B cell (primary cell): ENCODE data around the gene DMAP1. TPM values are rescaled to one million over a fixed set of nuclear protein-coding genes. Genes with fewer than 3 reads are reported as not detected.

Experiments
- ATAC-seq: fragments of 200-7000 bp; cut with Tn5 transposase; one replicate; pipeline ENCODE4 v1.10.0; 2021; ENCODE audit warnings: low read depth, mild to moderate bottlenecking, moderate number of reproducible peaks, moderate library complexity
- CTCF ChIA-PET: fragments of 350-600 bp; sonication (Branson Sonifier 250); formaldehyde crosslinking; loops from one replicate; lab custom pipeline; 2021; ENCODE audit warnings: antibody characterized with exemption, inconsistent platforms; lab: Charles Lee
- POLR2A ChIA-PET: fragments of 350-600 bp; sonication (Branson Sonifier 250); formaldehyde crosslinking; loops from one replicate; lab custom pipeline; 2021; ENCODE audit warnings: antibody characterized with exemption; lab: Charles Lee
- DNase-seq: peaks from one replicate; pipeline ENCODE4 v3.0.0; 2013
- H2AFZ ChIP-seq: 2 replicates; pipeline ENCODE4 v1.6.1; 2012; ENCODE audit warnings: mild to moderate bottlenecking, low read depth, low read length; ENCODE audit not compliant: insufficient read depth, poor library complexity, severe bottlenecking
- H3K27ac ChIP-seq, 2 donors: 1 replicate in 1 of 2; 2 replicates in 1 of 2; pipeline ENCODE4 v1.5.1; 2012 to 2013; ENCODE audit warnings: low read length in 2 of 2, mild to moderate bottlenecking in 2 of 2, moderate library complexity in 1 of 2
- H3K27me3 ChIP-seq, 4 experiments: fragments of 200-600 bp in 1 of 4; sonication (generic) in 1 of 4; replicated peaks in 1 of 4; 1 replicate in 2 of 4; 2 replicates in 2 of 4; pipeline versions ENCODE4 v1.6.1 to v1.7.0; 2013 to 2016; ENCODE audit warnings: low read length in 3 of 4, mild to moderate bottlenecking in 2 of 4, mixed read lengths in 1 of 4, moderate library complexity in 1 of 4; ENCODE audit not compliant: insufficient read depth in 4 of 4, control insufficient read depth in 3 of 4; ENCODE audit errors: control extremely low read depth in 1 of 4
- H3K36me3 ChIP-seq, 2 experiments: replicated peaks in 1 of 2; 1 replicate in 1 of 2; 2 replicates in 1 of 2; pipeline versions ENCODE4 v1.6.1 to v1.7.1; 2013; ENCODE audit warnings: low read length in 1 of 2; ENCODE audit not compliant: insufficient read depth in 2 of 2, control insufficient read depth in 1 of 2; ENCODE audit errors: control extremely low read depth in 1 of 2, extremely low read depth in 1 of 2
- H3K4me1 ChIP-seq, 2 donors: fragments of 200-600 bp in 1 of 2; sonication (generic) in 1 of 2; 1 replicate in 1 of 2; 2 replicates in 1 of 2; pipeline versions ENCODE4 v1.5.1 to v1.6.1; 2013 to 2017; ENCODE audit warnings: low read length in 2 of 2; ENCODE audit not compliant: control insufficient read depth in 2 of 2, insufficient read depth in 2 of 2
- H3K4me2 ChIP-seq: replicated peaks from 2 replicates; pipeline ENCODE3; 2012; ENCODE audit warnings: mild to moderate bottlenecking, low read depth, low read length; ENCODE audit not compliant: poor library complexity, severe bottlenecking
- H3K4me3 ChIP-seq, 5 experiments: fragments of 200-600 bp in 1 of 5; sonication (generic) in 1 of 5; 1 replicate in 3 of 5; 2 replicates in 2 of 5; pipeline versions ENCODE4 v1.5.1 to v1.7.0; 2011 to 2016; ENCODE audit warnings: low read length in 4 of 5, mild to moderate bottlenecking in 4 of 5, low read depth in 2 of 5, control low read depth in 1 of 5, moderate library complexity in 1 of 5; ENCODE audit not compliant: insufficient read depth in 1 of 5; ENCODE audit errors: control extremely low read depth in 1 of 5, extremely low read depth in 1 of 5
- H3K79me2 ChIP-seq: fragments of 200-600 bp; sonication (generic); one replicate; pipeline ENCODE4 v1.6.0; 2016; ENCODE audit warnings: low read length; ENCODE audit not compliant: control insufficient read depth, insufficient read depth
- H3K9ac ChIP-seq: fragments of 200-600 bp; sonication (generic); 2 replicates; pipeline ENCODE4 v1.6.1; 2017; ENCODE audit warnings: mild to moderate bottlenecking, low read length, moderate library complexity
- H3K9me3 ChIP-seq, 3 donors: one replicate each; pipeline versions ENCODE4 v1.6.1 to v1.7.1; 2013; ENCODE audit warnings: low read length in 2 of 3; ENCODE audit not compliant: control insufficient read depth in 2 of 3, insufficient read depth in 1 of 3; ENCODE audit errors: control extremely low read depth in 1 of 3
- H4K20me1 ChIP-seq: 2 replicates; pipeline ENCODE4 v1.6.0; 2012; ENCODE audit warnings: mild to moderate bottlenecking, low read length; ENCODE audit not compliant: insufficient read depth, control insufficient read depth, poor library complexity, severe bottlenecking
- H3K27ac Mint-ChIP-seq: one replicate; pipeline ENCODE4 v1.8.0; 2021; ENCODE audit warnings: mixed read lengths
- H3K27me3 Mint-ChIP-seq: one replicate; pipeline ENCODE4 v1.8.0; 2021; ENCODE audit warnings: mixed read lengths
- H3K4me1 Mint-ChIP-seq: one replicate; pipeline ENCODE4 v1.8.0; 2021; ENCODE audit warnings: mixed read lengths
- H3K4me3 Mint-ChIP-seq: one replicate; pipeline ENCODE4 v1.8.0; 2021; ENCODE audit warnings: mixed read lengths
- H3K9me3 Mint-ChIP-seq: one replicate; pipeline ENCODE4 v1.8.0; 2022; ENCODE audit warnings: mixed read lengths; ENCODE audit not compliant: insufficient read depth
- EZH2 ChIP-seq: IDR thresholded peaks from 2 replicates; pipeline ENCODE4 v1.6.1; 2012; ENCODE audit warnings: borderline replicate concordance, low read depth, mild to moderate bottlenecking, moderate library complexity, low read length; ENCODE audit not compliant: insufficient read depth, poor library complexity, severe bottlenecking
- WGBS: methylation state at CpG from one replicate; pipeline ENCODE4 v1.1.5; 2013; ENCODE audit warnings: missing lambda C conversion rate; ENCODE audit not compliant: insufficient coverage; 5-methylcytosine and 5-hydroxymethylcytosine counted together
- intact Hi-C: fragments of 100-400 bp; cut with micrococcal nuclease; formaldehyde crosslinking; loops from one replicate; pipeline ENCODE4 v1.10.0; 2022
- polyA plus RNA-seq: library from polyadenylated mRNA; depleted of rRNA; stranded (reverse); fragments of >200 nt; gene quantifications from 2 replicates; pipeline ENCODE4 v1.2.3, GENCODE V29; 2012
- total RNA-seq, 2 donors: library from RNA; stranded (reverse); fragments of 120-200 nt in 1 of 2; gene quantifications; 1 replicate in 1 of 2; 2 replicates in 1 of 2; pipeline versions ENCODE4 v1.2.3 to v1.2.4, GENCODE V29; 2013 to 2022
- TF ChIP-seq, protein P1 (sequence below): fragments of 200-600 bp; IDR thresholded peaks from one replicate; pipeline ENCODE4 v1.8.0; 2022; ENCODE audit warnings: antibody characterized with exemption, mild to moderate bottlenecking

The DMAP1 gene
- total and polyA plus RNA-seq, 2 donors (not counting 1 experiment from before 2014, with no cell fraction given), result 88.5 to 116 TPM

DNA sequence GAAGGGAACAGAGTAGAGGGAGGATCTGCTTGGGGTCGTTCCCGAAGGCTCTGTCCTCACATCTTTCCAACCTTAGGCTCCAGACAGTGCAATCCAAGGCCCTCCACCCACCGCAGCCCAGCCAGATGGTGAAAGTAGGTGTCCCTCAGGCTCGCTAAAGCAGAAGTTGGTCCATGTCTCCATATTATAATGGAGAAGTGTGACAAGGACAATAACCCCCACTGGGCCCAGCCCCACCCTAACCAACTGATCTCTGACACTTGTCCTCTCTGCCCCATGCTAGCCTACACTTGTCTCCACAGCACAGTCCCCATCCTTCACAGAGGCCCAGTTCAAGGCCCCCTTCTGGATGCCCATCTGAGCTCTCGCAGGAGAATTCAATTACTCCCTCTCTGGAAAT is 48.7 kb downstream of the DMAP1 start:
- CTCF ChIA-PET, result no interaction called here
- no peaks in the 10 kb centered on the region for H4K20me1 ChIP-seq
- H3K27me3 Mint-ChIP-seq, result no peaks in the 10 kb centered on the region
- intact Hi-C loops, result no loop called here
- 100% methylated on average over 1 of the region's 5 CpGs for WGBS
- DNase-seq, result no peak
- POLR2A ChIA-PET, result interaction anchor here (0.6 kb wide), 1 partner anchor 568 kb away, joined by 4 read pairs; no protein-coding TSS in a partner anchor
- peaks cover 15% of the 10 kb centered on the region for H3K4me1 Mint-ChIP-seq
- no peak for ATAC-seq
- H3K9me3 ChIP-seq, result no peaks in the 10 kb centered on the region
- H3K4me3 ChIP-seq, result no peak overlapping the region
- H3K27ac ChIP-seq, result no peak overlapping the region
- H3K9me3 Mint-ChIP-seq, result no peaks in the 10 kb centered on the region
- no peak for TF ChIP-seq EZH2
- TF ChIP-seq, protein P1, sequence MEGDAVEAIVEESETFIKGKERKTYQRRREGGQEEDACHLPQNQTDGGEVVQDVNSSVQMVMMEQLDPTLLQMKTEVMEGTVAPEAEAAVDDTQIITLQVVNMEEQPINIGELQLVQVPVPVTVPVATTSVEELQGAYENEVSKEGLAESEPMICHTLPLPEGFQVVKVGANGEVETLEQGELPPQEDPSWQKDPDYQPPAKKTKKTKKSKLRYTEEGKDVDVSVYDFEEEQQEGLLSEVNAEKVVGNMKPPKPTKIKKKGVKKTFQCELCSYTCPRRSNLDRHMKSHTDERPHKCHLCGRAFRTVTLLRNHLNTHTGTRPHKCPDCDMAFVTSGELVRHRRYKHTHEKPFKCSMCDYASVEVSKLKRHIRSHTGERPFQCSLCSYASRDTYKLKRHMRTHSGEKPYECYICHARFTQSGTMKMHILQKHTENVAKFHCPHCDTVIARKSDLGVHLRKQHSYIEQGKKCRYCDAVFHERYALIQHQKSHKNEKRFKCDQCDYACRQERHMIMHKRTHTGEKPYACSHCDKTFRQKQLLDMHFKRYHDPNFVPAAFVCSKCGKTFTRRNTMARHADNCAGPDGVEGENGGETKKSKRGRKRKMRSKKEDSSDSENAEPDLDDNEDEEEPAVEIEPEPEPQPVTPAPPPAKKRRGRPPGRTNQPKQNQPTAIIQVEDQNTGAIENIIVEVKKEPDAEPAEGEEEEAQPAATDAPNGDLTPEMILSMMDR, result no peak
- H3K4me3 Mint-ChIP-seq, result no peak overlapping the region
- no peaks in the 10 kb centered on the region for H3K27me3 ChIP-seq
- H3K9ac ChIP-seq, result no peak overlapping the region
- no peak overlapping the region for H2AFZ ChIP-seq
- H3K27ac Mint-ChIP-seq, result no peak overlapping the region
- peaks cover 0 to 3% of the 10 kb centered on the region in 2 experiments for H3K36me3 ChIP-seq
- H3K79me2 ChIP-seq, result no peaks in the 10 kb centered on the region
- H3K4me2 ChIP-seq, result no peak overlapping the region
- H3K4me1 ChIP-seq, result peaks cover 0 to 4% of the 10 kb centered on the region in 2 donors

- Histone ChIP-seq H3K4me2 (no peak overlapping the region), H3K4me3 (no peak overlapping the region), H3K9ac (no peak overlapping the region), H3K79me2 (no peaks in the 10 kb centered on the region), H3K36me3 (peaks cover 0 to 3% of the 10 kb centered on the region in 2 experiments), H2AFZ (no peak overlapping the region), H3K27ac (no peak overlapping the region), H3K27me3 (no peaks in the 10 kb centered on the region), H4K20me1 (no peaks in the 10 kb centered on the region), H3K4me1 (peaks cover 0 to 4% of the 10 kb centered on the region in 2 donors), H3K9me3 (no peaks in the 10 kb centered on the region)
- ATAC-seq (no peak), DNase-seq (no peak)
- 100% methylated on average over 3 of the region's 6 CpGs for WGBS
- ChIA-PET CTCF (no interaction called here), POLR2A (no interaction called here)
- TF ChIP-seq, protein P1, result no peak
- TF ChIP-seq EZH2, result no peak
- intact Hi-C loops, result no loop called here
- peaks cover 15% of the 10 kb centered on the region for H3K4me1 Mint-ChIP-seq
- H3K27me3 Mint-ChIP-seq, result no peaks in the 10 kb centered on the region
- no peak overlapping the region for H3K27ac Mint-ChIP-seq
- no peaks in the 10 kb centered on the region for H3K9me3 Mint-ChIP-seq
- H3K4me3 Mint-ChIP-seq, result no peak overlapping the region
Measured at GRCh38 chr1:44262414-44262813, 49.1 kb downstream of the DMAP1 start.
